Erythroblast (primary cell): ENCODE data around the gene NOS1AP.

ENCODE experiments used
- GATA1 ChIP-seq: IDR thresholded peaks from 2 replicates; pipeline ENCODE4 v1.6.1; 2011; ENCODE audit warnings: low read depth, mild to moderate bottlenecking, control low read depth, low read length, moderate library complexity
- POLR2A ChIP-seq: IDR thresholded peaks from 2 replicates; pipeline ENCODE4 v1.6.1; 2011; ENCODE audit warnings: mild to moderate bottlenecking, low read length

- TF ChIP-seq POLR2A (no peak), GATA1 (no peak)
These were observed 43.9 kb downstream of the NOS1AP start for GRCh38 chr1:162113419-162113818.
